Loucy (cell line): ENCODE data around the gene GSG1.

Experiments
- EZH2phosphoT487 ChIP-seq: fragments of 200-600 bp; IDR thresholded peaks from 2 replicates; pipeline ENCODE4 v1.6.1; 2018; ENCODE audit warnings: antibody characterized with exemption, mild to moderate bottlenecking, moderate library complexity, borderline replicate concordance
- TF ChIP-seq, protein P1 (sequence below): fragments of 200-600 bp; sonication (generic); conservative IDR thresholded peaks from 2 replicates; pipeline ENCODE4 v1.5.1; 2014; ENCODE audit warnings: mild to moderate bottlenecking, antibody characterized with exemption, low read length

DNA sequence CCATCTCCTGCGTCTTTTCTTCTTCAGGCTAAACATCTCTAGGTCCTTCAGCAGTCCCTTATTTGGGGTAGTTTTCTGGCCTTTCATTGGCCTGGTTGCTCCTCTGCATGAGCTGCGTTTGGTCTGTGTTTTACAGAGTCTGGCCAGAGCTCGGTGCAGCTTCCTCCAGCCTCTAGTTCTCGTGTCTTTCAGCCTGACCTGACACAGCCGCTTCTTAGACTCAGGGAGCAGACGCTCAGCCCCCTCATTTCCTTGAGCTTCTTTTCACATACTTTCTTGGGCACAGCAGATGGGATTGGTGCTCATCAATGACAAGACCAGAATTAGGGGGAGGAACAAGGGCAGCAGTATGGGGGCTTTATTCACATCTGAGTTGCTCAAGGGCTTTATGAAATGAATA lies 13.6 kb upstream of the GSG1 start:
- TF ChIP-seq, protein P1, sequence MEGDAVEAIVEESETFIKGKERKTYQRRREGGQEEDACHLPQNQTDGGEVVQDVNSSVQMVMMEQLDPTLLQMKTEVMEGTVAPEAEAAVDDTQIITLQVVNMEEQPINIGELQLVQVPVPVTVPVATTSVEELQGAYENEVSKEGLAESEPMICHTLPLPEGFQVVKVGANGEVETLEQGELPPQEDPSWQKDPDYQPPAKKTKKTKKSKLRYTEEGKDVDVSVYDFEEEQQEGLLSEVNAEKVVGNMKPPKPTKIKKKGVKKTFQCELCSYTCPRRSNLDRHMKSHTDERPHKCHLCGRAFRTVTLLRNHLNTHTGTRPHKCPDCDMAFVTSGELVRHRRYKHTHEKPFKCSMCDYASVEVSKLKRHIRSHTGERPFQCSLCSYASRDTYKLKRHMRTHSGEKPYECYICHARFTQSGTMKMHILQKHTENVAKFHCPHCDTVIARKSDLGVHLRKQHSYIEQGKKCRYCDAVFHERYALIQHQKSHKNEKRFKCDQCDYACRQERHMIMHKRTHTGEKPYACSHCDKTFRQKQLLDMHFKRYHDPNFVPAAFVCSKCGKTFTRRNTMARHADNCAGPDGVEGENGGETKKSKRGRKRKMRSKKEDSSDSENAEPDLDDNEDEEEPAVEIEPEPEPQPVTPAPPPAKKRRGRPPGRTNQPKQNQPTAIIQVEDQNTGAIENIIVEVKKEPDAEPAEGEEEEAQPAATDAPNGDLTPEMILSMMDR: no peak
- no peak for TF ChIP-seq EZH2phosphoT487
